H1 (cell line): Measurements from ENCODE around the gene NUDC. TPM values are rescaled to one million over a fixed set of nuclear protein-coding genes. Genes with fewer than 3 reads are reported as not detected.

Source experiments
- ATF2 ChIP-seq: IDR thresholded peaks from 2 replicates; pipeline ENCODE4 v1.6.1; 2012; ENCODE audit warnings: low read length, inconsistent platforms
- E2F6 ChIP-seq: IDR thresholded peaks from 2 replicates; pipeline ENCODE4 v1.6.1; 2012; ENCODE audit warnings: inconsistent platforms
- EP300 ChIP-seq, 2 experiments: IDR thresholded peaks; 1 replicate in 1 of 2; 2 replicates in 1 of 2; pipeline ENCODE4 v1.6.1; 2011 to 2012; ENCODE audit warnings: low read depth in 2 of 2, low read length in 2 of 2, mild to moderate bottlenecking in 2 of 2, borderline replicate concordance in 1 of 2, inconsistent platforms in 1 of 2, moderate library complexity in 1 of 2
- GTF2F1 ChIP-seq: IDR thresholded peaks from 2 replicates; pipeline ENCODE4 v1.6.1; 2012; ENCODE audit warnings: low read depth, low read length, improper control_type of control experiment, borderline replicate concordance
- KDM1A ChIP-seq: fragments of 200-600, 300-600 bp; sonication (generic); IDR thresholded peaks from 2 replicates; pipeline ENCODE4 v1.7.1; 2016; ENCODE audit warnings: mild to moderate bottlenecking, low read length, borderline replicate concordance
- KDM5A ChIP-seq: fragments of 200-600 bp; IDR thresholded peaks from 2 replicates; pipeline ENCODE4 v1.7.1; 2012; ENCODE audit warnings: mild to moderate bottlenecking, low read length, inconsistent platforms, mixed read lengths
- POLR2AphosphoS5 ChIP-seq: IDR thresholded peaks from 2 replicates; pipeline ENCODE4 v1.6.1; 2011; ENCODE audit warnings: low read depth, low read length
- RXRA ChIP-seq: IDR thresholded peaks from 2 replicates; pipeline ENCODE4 v1.6.1; 2011; ENCODE audit warnings: low read depth, mild to moderate bottlenecking, low read length, moderate library complexity; ENCODE audit not compliant: insufficient read depth
- SIRT6 ChIP-seq: IDR thresholded peaks from one replicate; pipeline ENCODE4 v1.7.1; 2012; ENCODE audit warnings: low read length, inconsistent platforms
- SUZ12 ChIP-seq: fragments of 200-600 bp; sonication (generic); IDR thresholded peaks from 2 replicates; pipeline ENCODE4 v1.6.1; 2012; ENCODE audit warnings: mild to moderate bottlenecking, inconsistent platforms, low read length, moderate library complexity, mixed read lengths
- ZNF274 ChIP-seq: IDR thresholded peaks from 2 replicates; pipeline ENCODE4 v1.7.0; 2012; ENCODE audit warnings: low read length, borderline replicate concordance; ENCODE audit errors: extremely low read depth
- polyA plus RNA-seq, 7 experiments: library from polyadenylated mRNA; depleted of rRNA in 3 of 7; stranded (reverse) in 5 of 7; unstranded in 2 of 7; fragments of >200 nt in 5 of 7; fragments of 200-250 nt in 2 of 7; gene quantifications; 1 replicate in 5 of 7; 2 replicates in 1 of 7; 4 replicates in 1 of 7; pipeline versions ENCODE4 v1.2.1 to v1.2.3, GENCODE V29; 2011 to 2013; ENCODE audit warnings: missing spikeins in 2 of 7, mixed read lengths in 2 of 7
- total RNA-seq: library from RNA; stranded (reverse); fragmentation: NEBNext Ultra II Directional; extraction: Animal tissue kit (Norgen Biotek cat#: 25700); gene quantifications from 2 replicates; pipeline ENCODE4 v1.2.1, GENCODE V29; 2021

NUDC gene
- total and polyA plus RNA-seq, 2 of the 8 experiments (the other 6 are each of a cell fraction or from before 2014, with no cell fraction given) = 43.2 to 131 TPM

GRCh38 chr1:26897351-26897750 is 24.2 kb upstream of the NUDC start (continued):
- no peak for TF ChIP-seq ATF2
- no peak for TF ChIP-seq KDM5A
- no peak for TF ChIP-seq KDM1A
- TF ChIP-seq SIRT6 = no peak
- no peak for TF ChIP-seq EP300 (IDR thresholded peaks at IDR 0.05; ENCODE audit: borderline replicate concordance in 1 of 2, low read depth in 2 of 2, low read length in 2 of 2)
- TF ChIP-seq RXRA = no peak
- no peak for TF ChIP-seq POLR2AphosphoS5
- TF ChIP-seq ZNF274 = no peak
- TF ChIP-seq SUZ12 = no peak
- TF ChIP-seq E2F6 = no peak
- no peak for TF ChIP-seq GTF2F1
